ENCODE measurements around the gene ST3GAL4.

DNA sequence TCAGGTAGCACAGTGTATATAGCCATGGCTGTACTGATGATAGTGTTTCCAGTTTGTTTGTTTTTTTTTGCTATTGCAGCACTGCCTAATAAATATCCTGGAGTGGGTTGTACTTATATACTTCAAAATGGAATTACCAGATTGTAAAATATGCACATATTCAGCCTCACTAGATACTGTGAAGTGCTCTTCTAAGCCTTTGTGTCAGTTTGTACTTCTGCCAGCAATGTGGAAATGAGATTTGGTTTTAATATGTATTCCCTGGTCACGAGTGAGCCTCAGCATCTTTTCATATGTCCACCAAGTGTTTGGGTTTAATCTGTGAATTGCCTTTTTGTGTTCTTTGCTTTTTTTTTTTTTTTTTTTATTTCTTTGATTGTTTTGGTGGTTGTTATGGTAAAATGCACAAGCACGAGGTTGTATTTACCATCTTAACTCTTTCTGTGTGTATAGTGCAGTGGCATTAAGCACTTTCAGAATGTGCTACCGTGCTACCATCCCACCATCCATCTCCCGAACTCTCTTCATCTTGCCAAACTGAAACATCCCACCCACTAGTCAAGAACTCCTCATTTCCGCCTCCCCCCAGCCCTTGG is 34.9 kb downstream of the ST3GAL4 start:
- TF ChIP-seq, protein P1, sequence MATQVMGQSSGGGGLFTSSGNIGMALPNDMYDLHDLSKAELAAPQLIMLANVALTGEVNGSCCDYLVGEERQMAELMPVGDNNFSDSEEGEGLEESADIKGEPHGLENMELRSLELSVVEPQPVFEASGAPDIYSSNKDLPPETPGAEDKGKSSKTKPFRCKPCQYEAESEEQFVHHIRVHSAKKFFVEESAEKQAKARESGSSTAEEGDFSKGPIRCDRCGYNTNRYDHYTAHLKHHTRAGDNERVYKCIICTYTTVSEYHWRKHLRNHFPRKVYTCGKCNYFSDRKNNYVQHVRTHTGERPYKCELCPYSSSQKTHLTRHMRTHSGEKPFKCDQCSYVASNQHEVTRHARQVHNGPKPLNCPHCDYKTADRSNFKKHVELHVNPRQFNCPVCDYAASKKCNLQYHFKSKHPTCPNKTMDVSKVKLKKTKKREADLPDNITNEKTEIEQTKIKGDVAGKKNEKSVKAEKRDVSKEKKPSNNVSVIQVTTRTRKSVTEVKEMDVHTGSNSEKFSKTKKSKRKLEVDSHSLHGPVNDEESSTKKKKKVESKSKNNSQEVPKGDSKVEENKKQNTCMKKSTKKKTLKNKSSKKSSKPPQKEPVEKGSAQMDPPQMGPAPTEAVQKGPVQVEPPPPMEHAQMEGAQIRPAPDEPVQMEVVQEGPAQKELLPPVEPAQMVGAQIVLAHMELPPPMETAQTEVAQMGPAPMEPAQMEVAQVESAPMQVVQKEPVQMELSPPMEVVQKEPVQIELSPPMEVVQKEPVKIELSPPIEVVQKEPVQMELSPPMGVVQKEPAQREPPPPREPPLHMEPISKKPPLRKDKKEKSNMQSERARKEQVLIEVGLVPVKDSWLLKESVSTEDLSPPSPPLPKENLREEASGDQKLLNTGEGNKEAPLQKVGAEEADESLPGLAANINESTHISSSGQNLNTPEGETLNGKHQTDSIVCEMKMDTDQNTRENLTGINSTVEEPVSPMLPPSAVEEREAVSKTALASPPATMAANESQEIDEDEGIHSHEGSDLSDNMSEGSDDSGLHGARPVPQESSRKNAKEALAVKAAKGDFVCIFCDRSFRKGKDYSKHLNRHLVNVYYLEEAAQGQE (IDR thresholded peaks at IDR 0.05) = no peak
- no peak for TF ChIP-seq TP53 (CRISPR knock-in tag; IDR thresholded peaks at IDR 0.05)
- no peak for TF ChIP-seq POLR2A (IDR thresholded peaks at IDR 0.05; ENCODE audit: low read length)
- TF ChIP-seq, protein P2, sequence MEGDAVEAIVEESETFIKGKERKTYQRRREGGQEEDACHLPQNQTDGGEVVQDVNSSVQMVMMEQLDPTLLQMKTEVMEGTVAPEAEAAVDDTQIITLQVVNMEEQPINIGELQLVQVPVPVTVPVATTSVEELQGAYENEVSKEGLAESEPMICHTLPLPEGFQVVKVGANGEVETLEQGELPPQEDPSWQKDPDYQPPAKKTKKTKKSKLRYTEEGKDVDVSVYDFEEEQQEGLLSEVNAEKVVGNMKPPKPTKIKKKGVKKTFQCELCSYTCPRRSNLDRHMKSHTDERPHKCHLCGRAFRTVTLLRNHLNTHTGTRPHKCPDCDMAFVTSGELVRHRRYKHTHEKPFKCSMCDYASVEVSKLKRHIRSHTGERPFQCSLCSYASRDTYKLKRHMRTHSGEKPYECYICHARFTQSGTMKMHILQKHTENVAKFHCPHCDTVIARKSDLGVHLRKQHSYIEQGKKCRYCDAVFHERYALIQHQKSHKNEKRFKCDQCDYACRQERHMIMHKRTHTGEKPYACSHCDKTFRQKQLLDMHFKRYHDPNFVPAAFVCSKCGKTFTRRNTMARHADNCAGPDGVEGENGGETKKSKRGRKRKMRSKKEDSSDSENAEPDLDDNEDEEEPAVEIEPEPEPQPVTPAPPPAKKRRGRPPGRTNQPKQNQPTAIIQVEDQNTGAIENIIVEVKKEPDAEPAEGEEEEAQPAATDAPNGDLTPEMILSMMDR (IDR thresholded peaks at IDR 0.05) = no peak
- no peak for TF ChIP-seq RAD21 (conservative IDR thresholded peaks at IDR 0.05 in 1 of 2, IDR thresholded peaks at IDR 0.05 in 1 of 2)

All from A549 (cell line).